Measurements from ENCODE around the gene F5. TPM values are rescaled to one million over a fixed set of nuclear protein-coding genes. Genes with fewer than 3 reads are reported as not detected.

F5 gene
- polyA plus RNA-seq, 3 donors: 6.5 to 14.5 (median 7.1) TPM

DNA sequence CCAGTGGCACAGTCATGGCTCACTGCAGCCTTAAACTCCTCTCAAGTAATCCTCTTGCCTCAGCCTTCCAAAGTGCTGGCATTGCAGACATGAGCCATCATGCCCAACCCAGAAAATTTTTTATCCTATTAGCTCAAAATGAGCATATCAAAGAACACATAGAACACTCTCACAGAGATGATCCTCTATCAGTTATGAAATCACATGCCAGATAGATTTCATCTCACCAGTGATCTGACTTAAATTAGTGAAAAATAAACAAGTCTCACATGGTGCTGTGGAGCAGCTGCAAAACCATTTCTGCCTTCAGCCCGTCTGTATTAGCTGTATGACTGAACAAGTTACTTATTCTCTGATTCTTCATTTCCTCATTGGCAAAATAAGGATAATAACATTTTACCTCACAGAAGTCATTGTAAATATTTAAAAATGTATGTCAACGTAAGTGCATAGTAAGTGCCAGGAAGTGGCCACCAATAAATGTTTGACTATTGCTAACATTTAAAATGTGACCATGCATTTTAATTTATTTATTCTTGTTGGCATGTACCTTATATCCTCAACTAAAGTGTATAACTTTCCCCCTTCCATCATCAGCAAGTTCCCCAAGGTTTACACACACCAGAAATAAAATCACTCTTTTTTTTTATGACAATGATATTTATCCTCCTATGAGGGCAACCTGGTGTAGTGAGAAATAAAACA lies 71.6 kb downstream of the F5 start:
- Mint-ChIP-seq H3K9me3 (no peaks in the 10 kb centered on the region), H3K4me1 (peaks cover 8% of the 10 kb centered on the region), H3K27me3 (ENCODE audit: low read depth in 3 of 3) (no peaks in the 10 kb centered on the region), H3K36me3 (peaks cover 61 to 68% of the 10 kb centered on the region in 2 donors), H3K4me3 (no peak overlapping the region), H3K27ac (peak overlapping the region in 1 of 7 donors; percentile 25)
- no peaks in the 10 kb centered on the region for H3K79me2 ChIP-seq (ENCODE audit: insufficient read depth, low read length)
- DNase-seq: no peak
- peaks cover 49 to 64% of the 10 kb centered on the region in 2 donors for H3K36me3 ChIP-seq (replicated peaks in 1 of 2; ENCODE audit: control insufficient read depth in 1 of 2, insufficient read depth in 2 of 2, low read length in 2 of 2)
- intact Hi-C loops (cut with micrococcal nuclease): no loop called here
- H3K27me3 ChIP-seq (ENCODE audit: control insufficient read depth in 2 of 2, insufficient read depth in 2 of 2, low read length in 2 of 2): no peaks in the 10 kb centered on the region
- H3K4me1 ChIP-seq (ENCODE audit: control insufficient read depth in 1 of 2, insufficient read depth in 2 of 2, low read length in 2 of 2): peaks cover 6 to 12% of the 10 kb centered on the region in 2 donors
- no peaks in the 10 kb centered on the region for H3K9me3 ChIP-seq (replicated peaks in 1 of 2; ENCODE audit: control insufficient read depth in 1 of 2, insufficient read depth in 1 of 2, low read length in 2 of 2)
- WGBS (ENCODE audit: insufficient coverage): no CpG with 5 or more reads among the region's 2 CpGs
- H3K4me3 ChIP-seq (replicated peaks in 1 of 3; ENCODE audit: low read depth in 2 of 3, low read length in 3 of 3): no peak overlapping the region
- no peak overlapping the region for H3K9ac ChIP-seq (ENCODE audit: insufficient read depth, low read length, poor library complexity, severe bottlenecking)
- no peak overlapping the region for H2AFZ ChIP-seq (ENCODE audit: insufficient read depth, low read depth, low read length, poor library complexity, severe bottlenecking)
- no peaks in the 10 kb centered on the region for H4K20me1 ChIP-seq (ENCODE audit: insufficient read depth, low read length)
- no peak overlapping the region for H3K27ac ChIP-seq (ENCODE audit: low read depth in 1 of 2, low read length in 2 of 2)
- no peak overlapping the region for H3K4me2 ChIP-seq (replicated peaks; ENCODE audit: extremely low read depth, low read length, poor library complexity, severe bottlenecking)
- TF ChIP-seq, protein P1, sequence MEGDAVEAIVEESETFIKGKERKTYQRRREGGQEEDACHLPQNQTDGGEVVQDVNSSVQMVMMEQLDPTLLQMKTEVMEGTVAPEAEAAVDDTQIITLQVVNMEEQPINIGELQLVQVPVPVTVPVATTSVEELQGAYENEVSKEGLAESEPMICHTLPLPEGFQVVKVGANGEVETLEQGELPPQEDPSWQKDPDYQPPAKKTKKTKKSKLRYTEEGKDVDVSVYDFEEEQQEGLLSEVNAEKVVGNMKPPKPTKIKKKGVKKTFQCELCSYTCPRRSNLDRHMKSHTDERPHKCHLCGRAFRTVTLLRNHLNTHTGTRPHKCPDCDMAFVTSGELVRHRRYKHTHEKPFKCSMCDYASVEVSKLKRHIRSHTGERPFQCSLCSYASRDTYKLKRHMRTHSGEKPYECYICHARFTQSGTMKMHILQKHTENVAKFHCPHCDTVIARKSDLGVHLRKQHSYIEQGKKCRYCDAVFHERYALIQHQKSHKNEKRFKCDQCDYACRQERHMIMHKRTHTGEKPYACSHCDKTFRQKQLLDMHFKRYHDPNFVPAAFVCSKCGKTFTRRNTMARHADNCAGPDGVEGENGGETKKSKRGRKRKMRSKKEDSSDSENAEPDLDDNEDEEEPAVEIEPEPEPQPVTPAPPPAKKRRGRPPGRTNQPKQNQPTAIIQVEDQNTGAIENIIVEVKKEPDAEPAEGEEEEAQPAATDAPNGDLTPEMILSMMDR (IDR thresholded peaks at IDR 0.05): no peak

DNA sequence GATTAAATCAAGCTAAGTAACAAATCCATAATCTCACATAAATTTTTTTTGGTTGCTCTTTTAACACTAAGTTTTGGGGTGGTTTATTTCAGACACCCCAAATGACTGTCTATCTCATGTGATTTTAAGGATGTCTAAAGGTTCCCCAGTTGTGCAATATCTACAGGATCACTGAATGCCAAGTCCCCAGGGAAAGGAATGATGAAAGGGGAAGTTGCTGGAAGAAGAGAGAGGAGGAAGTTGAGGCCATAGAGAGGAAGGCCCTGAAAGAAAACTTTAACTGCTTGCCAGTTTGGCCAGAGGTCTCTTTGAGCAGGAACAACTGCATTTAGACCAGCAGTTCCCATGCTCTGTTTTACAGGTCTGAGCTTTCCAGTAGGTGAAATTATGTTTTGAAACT lies 73.1 kb downstream of the F5 start:
- Histone ChIP-seq H3K27me3 (ENCODE audit: control insufficient read depth in 2 of 2, insufficient read depth in 2 of 2, low read length in 2 of 2) (no peaks in the 10 kb centered on the region), H3K9me3 (replicated peaks in 1 of 2; ENCODE audit: control insufficient read depth in 1 of 2, insufficient read depth in 1 of 2, low read length in 2 of 2) (no peaks in the 10 kb centered on the region), H3K27ac (ENCODE audit: low read depth in 1 of 2, low read length in 2 of 2) (peak overlapping the region in 1 of 2 donors; percentile 64), H4K20me1 (ENCODE audit: insufficient read depth, low read length) (no peaks in the 10 kb centered on the region), H3K36me3 (replicated peaks in 1 of 2; ENCODE audit: control insufficient read depth in 1 of 2, insufficient read depth in 2 of 2, low read length in 2 of 2) (peaks cover 36 to 49% of the 10 kb centered on the region in 2 donors), H3K79me2 (ENCODE audit: insufficient read depth, low read length) (no peaks in the 10 kb centered on the region), H3K4me2 (replicated peaks; ENCODE audit: extremely low read depth, low read length, poor library complexity, severe bottlenecking) (no peak overlapping the region), H3K4me3 (replicated peaks in 1 of 3; ENCODE audit: low read depth in 2 of 3, low read length in 3 of 3) (no peak overlapping the region), H3K9ac (ENCODE audit: insufficient read depth, low read length, poor library complexity, severe bottlenecking) (no peak overlapping the region), H2AFZ (ENCODE audit: insufficient read depth, low read depth, low read length, poor library complexity, severe bottlenecking) (no peak overlapping the region), H3K4me1 (ENCODE audit: control insufficient read depth in 1 of 2, insufficient read depth in 2 of 2, low read length in 2 of 2) (peaks cover 6 to 12% of the 10 kb centered on the region in 2 donors)
- intact Hi-C loops (cut with micrococcal nuclease): no loop called here
- peaks cover 15% of the 10 kb centered on the region for H3K4me1 Mint-ChIP-seq
- H3K9me3 Mint-ChIP-seq: no peaks in the 10 kb centered on the region
- peak; percentile 22 to 76 (median 71) for DNase-seq
- H3K27me3 Mint-ChIP-seq (ENCODE audit: low read depth in 3 of 3): no peaks in the 10 kb centered on the region
- TF ChIP-seq, protein P1 (IDR thresholded peaks at IDR 0.05): no peak
- H3K27ac Mint-ChIP-seq: peak overlapping the region in 6 of 7 donors; percentile 34 to 84 (median 78)
- H3K4me3 Mint-ChIP-seq: no peak overlapping the region
- peaks cover 48 to 53% of the 10 kb centered on the region in 2 donors for H3K36me3 Mint-ChIP-seq

Measured in CD14-positive monocyte (primary cell).